MCF 10A (cell line): ENCODE measurements around the gene PPP1R12A. TPM values are rescaled to one million over a fixed set of nuclear protein-coding genes. Genes with fewer than 3 reads are reported as not detected.

Experiments used
- BruUV-seq: library from RNA; stranded (reverse); fragments of 400-500 nt; replicated peaks from 2 replicates; lab custom pipeline; 2021; lab: Mats Ljungman, UMichigan
- CTCF ChIA-PET: fragments of 300-600 bp; sonication (Branson Sonifier 250); formaldehyde crosslinking; extraction: SDS; loops from one replicate; lab custom pipeline; 2021; ENCODE audit warnings: antibody characterized with exemption, inconsistent platforms; lab: Yijun Ruan, JAX
- POLR2A ChIA-PET: fragments of 300-600, 350-650 bp; sonication (Branson Sonifier 250); formaldehyde crosslinking; extraction: SDS; loops from one replicate; lab custom pipeline; 2020; ENCODE audit warnings: antibody characterized with exemption, inconsistent platforms; lab: Yijun Ruan, JAX
- DNase-seq: peaks from one replicate; pipeline ENCODE4 v3.0.0-alpha.2; 2018; ENCODE audit not compliant: unreplicated experiment
- H3K27ac Mint-ChIP-seq: one replicate; pipeline ENCODE4 v1.8.0; 2022; ENCODE audit warnings: mild to moderate bottlenecking, low read depth, mixed read lengths; ENCODE audit not compliant: unreplicated experiment
- H3K27me3 Mint-ChIP-seq: one replicate; pipeline ENCODE4 v1.8.0; 2022; ENCODE audit warnings: mixed read lengths; ENCODE audit not compliant: insufficient read depth, unreplicated experiment
- H3K36me3 Mint-ChIP-seq: one replicate; pipeline ENCODE4 v1.8.0; 2022; ENCODE audit warnings: mild to moderate bottlenecking, moderate library complexity, mixed read lengths; ENCODE audit not compliant: insufficient read depth, unreplicated experiment
- H3K4me1 Mint-ChIP-seq: one replicate; pipeline ENCODE4 v1.8.0; 2022; ENCODE audit warnings: mixed read lengths; ENCODE audit not compliant: insufficient read depth, unreplicated experiment
- H3K4me3 Mint-ChIP-seq: one replicate; pipeline ENCODE4 v1.8.0; 2022; ENCODE audit warnings: mild to moderate bottlenecking, moderate library complexity, mixed read lengths; ENCODE audit not compliant: unreplicated experiment
- H3K9me3 Mint-ChIP-seq: one replicate; pipeline ENCODE4 v1.8.0; 2022; ENCODE audit warnings: mixed read lengths; ENCODE audit not compliant: unreplicated experiment
- intact Hi-C: fragments of 100-400 bp; cut with micrococcal nuclease; formaldehyde crosslinking; loops from 2 replicates; pipeline ENCODE4 v1.14.1; 2022
- total RNA-seq: library from RNA; stranded (reverse); gene quantifications from 2 replicates; pipeline ENCODE4 v1.2.3, GENCODE V29; 2022
- TF ChIP-seq, protein P1 (sequence below): fragments of 200-600 bp; IDR thresholded peaks from one replicate; pipeline ENCODE4 v1.8.0; 2022; ENCODE audit warnings: antibody characterized with exemption, mild to moderate bottlenecking; ENCODE audit not compliant: unreplicated experiment

The PPP1R12A gene
- total RNA-seq, 1 experiment from 2014 or later = 78.0 TPM

DNA sequence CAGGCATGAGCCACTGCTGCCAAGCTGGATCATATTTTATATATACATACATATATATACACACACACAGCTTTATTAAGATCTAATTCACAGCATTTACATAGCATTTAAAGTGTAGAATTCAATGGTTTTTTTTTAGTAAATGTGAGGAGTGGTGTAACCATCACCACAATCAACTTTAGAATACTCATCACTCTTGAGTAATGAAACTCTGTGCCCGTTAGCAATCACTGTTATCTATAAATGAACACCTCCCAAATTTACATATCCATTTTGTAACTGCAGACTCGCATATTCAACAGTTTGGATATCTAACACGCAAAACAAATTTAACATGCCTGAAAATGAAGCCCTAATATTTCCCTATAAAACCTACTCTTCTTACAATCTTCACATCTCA is 90.9 kb downstream of the PPP1R12A start:
- H3K27me3 Mint-ChIP-seq = no peaks in the 10 kb centered on the region
- peaks cover 26% of the 10 kb centered on the region for H3K36me3 Mint-ChIP-seq

DNA sequence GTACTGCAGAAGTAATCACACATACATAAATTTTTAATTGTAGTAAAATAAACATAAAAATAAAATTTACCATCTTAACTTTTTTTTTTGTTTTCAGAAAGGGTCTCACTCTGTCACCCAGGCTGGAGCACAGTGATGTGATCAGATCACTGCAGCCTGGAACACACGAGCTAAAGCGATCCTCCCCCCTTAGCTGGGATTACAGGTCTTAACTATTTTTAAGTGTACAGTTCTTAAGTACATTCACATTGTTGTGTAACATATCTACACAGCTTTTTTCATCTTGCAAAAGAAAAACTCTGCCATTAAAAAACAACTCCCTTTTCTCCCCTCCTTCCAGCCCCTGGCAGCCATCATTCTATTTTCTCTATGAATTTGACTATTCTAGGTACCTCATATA is 92.3 kb downstream of the PPP1R12A start:
- TF ChIP-seq, protein P1, sequence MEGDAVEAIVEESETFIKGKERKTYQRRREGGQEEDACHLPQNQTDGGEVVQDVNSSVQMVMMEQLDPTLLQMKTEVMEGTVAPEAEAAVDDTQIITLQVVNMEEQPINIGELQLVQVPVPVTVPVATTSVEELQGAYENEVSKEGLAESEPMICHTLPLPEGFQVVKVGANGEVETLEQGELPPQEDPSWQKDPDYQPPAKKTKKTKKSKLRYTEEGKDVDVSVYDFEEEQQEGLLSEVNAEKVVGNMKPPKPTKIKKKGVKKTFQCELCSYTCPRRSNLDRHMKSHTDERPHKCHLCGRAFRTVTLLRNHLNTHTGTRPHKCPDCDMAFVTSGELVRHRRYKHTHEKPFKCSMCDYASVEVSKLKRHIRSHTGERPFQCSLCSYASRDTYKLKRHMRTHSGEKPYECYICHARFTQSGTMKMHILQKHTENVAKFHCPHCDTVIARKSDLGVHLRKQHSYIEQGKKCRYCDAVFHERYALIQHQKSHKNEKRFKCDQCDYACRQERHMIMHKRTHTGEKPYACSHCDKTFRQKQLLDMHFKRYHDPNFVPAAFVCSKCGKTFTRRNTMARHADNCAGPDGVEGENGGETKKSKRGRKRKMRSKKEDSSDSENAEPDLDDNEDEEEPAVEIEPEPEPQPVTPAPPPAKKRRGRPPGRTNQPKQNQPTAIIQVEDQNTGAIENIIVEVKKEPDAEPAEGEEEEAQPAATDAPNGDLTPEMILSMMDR = no peak

More for the DNA sequence above, 90.9 kb downstream of the PPP1R12A start:
- Mint-ChIP-seq H3K27ac (no peak overlapping the region), H3K4me1 (peaks cover 27% of the 10 kb centered on the region), H3K9me3 (peaks cover 21% of the 10 kb centered on the region), H3K4me3 (no peak overlapping the region)
- CTCF ChIA-PET = interaction anchor here (0.6 kb wide), 1 partner anchor 423 kb away, joined by 3 read pairs; no protein-coding TSS in a partner anchor
- intact Hi-C loops = no loop called here
- POLR2A ChIA-PET = no interaction called here
- DNase-seq = no peak
- TF ChIP-seq, protein P1 = no peak
- BruUV-seq = no TSS peak

DNA sequence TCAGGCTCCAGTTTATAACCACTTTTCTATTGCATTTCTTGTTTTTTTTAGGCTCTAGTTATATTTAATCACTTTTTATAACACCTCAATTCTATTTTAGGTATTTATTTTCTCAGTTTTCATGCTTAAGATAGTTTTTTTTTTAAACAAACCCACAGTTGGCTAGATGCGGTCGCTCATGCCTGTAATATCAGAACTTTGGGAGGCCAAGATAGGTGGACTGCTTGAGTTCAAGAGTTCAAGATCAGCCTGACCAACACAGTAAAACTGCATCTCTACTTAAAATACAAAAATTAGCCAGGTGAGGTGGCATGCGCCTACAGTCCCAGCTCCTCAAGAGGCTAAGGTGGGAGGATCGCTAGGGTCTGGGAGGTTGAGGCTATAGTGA is 93.0 kb downstream of the PPP1R12A start:
- intact Hi-C loops = no loop called here
- CTCF ChIA-PET = interaction anchor here (0.7 to 1.1 kb wide), 2 partner anchors 13 to 473 kb away, joined by 3 to 6 read pairs; no protein-coding TSS in a partner anchor
- POLR2A ChIA-PET = interaction anchor here (1.0 to 1.2 kb wide), 3 partner anchors 12 to 21 kb away, joined by 3 to 4 read pairs (median 3); no protein-coding TSS in a partner anchor
- TF ChIP-seq, protein P1 = no peak
- no peak for DNase-seq
- Mint-ChIP-seq H3K9me3 (peaks cover 23% of the 10 kb centered on the region), H3K27me3 (no peaks in the 10 kb centered on the region), H3K4me3 (no peak overlapping the region), H3K4me1 (peaks cover 14% of the 10 kb centered on the region), H3K36me3 (peaks cover 28% of the 10 kb centered on the region), H3K27ac (no peak overlapping the region)
- no TSS peak for BruUV-seq

More for the DNA sequence above, 92.3 kb downstream of the PPP1R12A start:
- Mint-ChIP-seq H3K27ac (no peak overlapping the region), H3K9me3 (peaks cover 23% of the 10 kb centered on the region), H3K4me1 (peaks cover 19% of the 10 kb centered on the region), H3K27me3 (no peaks in the 10 kb centered on the region), H3K36me3 (peaks cover 28% of the 10 kb centered on the region), H3K4me3 (no peak overlapping the region)
- DNase-seq = no peak
- CTCF ChIA-PET = interaction anchor here (0.7 kb wide), 1 partner anchor 474 kb away, joined by 3 read pairs; no protein-coding TSS in a partner anchor
- no TSS peak for BruUV-seq
- POLR2A ChIA-PET = no interaction called here
- intact Hi-C loops = no loop called here

DNA sequence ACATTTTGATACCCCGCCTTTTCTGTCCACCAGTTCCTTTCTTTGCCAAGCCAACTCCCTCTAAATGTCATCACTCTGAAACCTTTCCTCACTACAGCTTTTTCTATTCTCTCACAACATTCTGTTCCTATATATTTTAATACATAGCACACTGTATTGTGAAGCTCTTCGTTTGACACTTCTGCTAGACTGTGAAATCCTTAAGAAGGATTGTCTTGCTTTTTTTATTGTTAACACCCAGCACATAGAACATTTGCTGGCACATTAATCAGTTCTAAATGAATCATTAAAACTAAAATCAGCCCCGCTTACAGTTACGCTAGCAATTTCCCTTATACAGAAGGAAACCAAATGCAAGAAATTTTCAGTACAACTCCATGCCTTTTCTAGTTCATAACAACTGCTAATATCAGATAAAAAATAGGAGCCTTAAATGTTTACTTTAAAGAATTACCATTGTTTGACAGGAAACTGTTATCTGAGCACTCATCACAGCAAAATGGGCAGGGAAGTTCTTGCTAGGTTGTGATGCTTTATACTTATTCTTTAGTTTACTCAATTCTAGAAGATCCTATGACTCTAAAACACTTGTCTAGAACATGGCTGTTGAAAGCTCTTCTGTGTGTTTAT is 93.5 kb downstream of the PPP1R12A start:
- H3K27ac Mint-ChIP-seq = peak overlapping the region; percentile 62
- peaks cover 28% of the 10 kb centered on the region for H3K36me3 Mint-ChIP-seq
- intact Hi-C loops = no loop called here
- no peak overlapping the region for H3K4me3 Mint-ChIP-seq
- TF ChIP-seq, protein P1 = no peak
- no peak for DNase-seq
- peaks cover 23% of the 10 kb centered on the region for H3K9me3 Mint-ChIP-seq
- POLR2A ChIA-PET = interaction anchor here (1.0 to 1.2 kb wide), 3 partner anchors 11 to 20 kb away, joined by 3 to 4 read pairs (median 3); no protein-coding TSS in a partner anchor
- BruUV-seq = no TSS peak
- H3K4me1 Mint-ChIP-seq = peaks cover 14% of the 10 kb centered on the region
- CTCF ChIA-PET = interaction anchor here (0.7 to 1.1 kb wide), 3 partner anchors 14 to 383 kb away, joined by 3 to 6 read pairs (median 4); no protein-coding TSS in a partner anchor
- H3K27me3 Mint-ChIP-seq = no peaks in the 10 kb centered on the region
